ENCODE results near the gene MAST1.
A peak's percentile ranks its signal among the peaks of the same experiment; 100 is the strongest.

Gene MAST1

DNA sequence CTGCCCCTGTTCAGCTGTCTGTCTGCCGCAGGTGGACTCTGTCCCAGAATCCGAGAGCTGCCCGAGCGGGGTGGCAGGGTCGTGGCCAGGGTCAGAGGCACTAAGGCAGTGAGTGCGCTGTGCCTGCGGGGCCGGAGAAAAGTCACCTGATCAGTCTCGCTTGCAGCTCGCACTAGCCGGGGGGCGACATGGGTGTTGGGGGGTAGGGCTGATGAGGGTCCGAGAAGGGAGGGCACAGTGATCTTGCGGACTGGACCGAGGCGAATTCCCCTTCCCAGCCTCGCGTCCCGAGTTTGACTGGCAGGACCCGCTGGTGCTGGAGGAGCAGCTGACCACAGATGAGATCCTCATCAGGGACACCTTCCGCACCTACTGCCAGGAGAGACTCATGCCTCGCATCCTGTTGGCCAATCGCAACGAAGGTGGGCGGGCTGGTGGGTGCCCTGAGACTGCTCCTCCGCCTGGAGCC lies 53.3 kb downstream of the MAST1 start:
- H3K4me1 ChIP-seq (ENCODE audit: control insufficient read depth in 1 of 2, insufficient read depth in 2 of 2, low read length in 2 of 2): peaks cover 6% of the 10 kb centered on the region in 2 experiments
- peak overlapping the region; percentile 48 for H3K18ac ChIP-seq (ENCODE audit: low read length)
- H3K4me2 ChIP-seq (ENCODE audit: low read length): peak overlapping the region; percentile 84
- no peak overlapping the region for H3K23ac ChIP-seq (ENCODE audit: low read length)
- no peak for DNase-seq
- no peak overlapping the region for H2AFZ ChIP-seq (ENCODE audit: insufficient read depth, low read length, poor library complexity)
- H3K9ac ChIP-seq (ENCODE audit: low read length): peak overlapping the region; percentile 56
- no peak overlapping the region for H2AK5ac ChIP-seq (ENCODE audit: low read length)
- H4K8ac ChIP-seq (ENCODE audit: low read depth, low read length): peak overlapping the region; percentile 62
- H3K27me3 ChIP-seq (ENCODE audit: insufficient read depth, low read length): no peaks in the 10 kb centered on the region
- H4K12ac ChIP-seq (ENCODE audit: low read depth, low read length): no peak overlapping the region
- no peaks in the 10 kb centered on the region for H3K79me2 ChIP-seq (ENCODE audit: control insufficient read depth, insufficient read depth, low read length, poor library complexity)
- no peaks in the 10 kb centered on the region for H3K79me1 ChIP-seq (ENCODE audit: low read length)
- H4K91ac ChIP-seq (ENCODE audit: low read depth, low read length): no peak overlapping the region
- H3K4ac ChIP-seq (ENCODE audit: low read depth, low read length): no peak overlapping the region
- H3K36me3 ChIP-seq (ENCODE audit: control insufficient read depth in 1 of 2, insufficient read depth in 2 of 2, low read length in 2 of 2): peaks cover 14 to 22% of the 10 kb centered on the region in 2 experiments
- H2BK12ac ChIP-seq (ENCODE audit: low read length): no peak overlapping the region
- H3K27ac ChIP-seq (ENCODE audit: low read depth, low read length): no peak overlapping the region
- H3K9me3 ChIP-seq (ENCODE audit: insufficient read depth, low read depth, low read length): peaks cover 4% of the 10 kb centered on the region
- H3K14ac ChIP-seq (ENCODE audit: low read length): no peak overlapping the region
- no peak overlapping the region for H2BK120ac ChIP-seq (ENCODE audit: insufficient read depth, low read length, poor library complexity)
- peak overlapping the region; percentile 98 for H3K4me3 ChIP-seq (ENCODE audit: low read depth, low read length)
- WGBS (ENCODE audit: extremely low coverage, insufficient coverage, insufficient read length): no CpG with 5 or more reads among the region's 26 CpGs
- H2BK5ac ChIP-seq (ENCODE audit: low read depth, low read length, poor library complexity): no peak overlapping the region

DNA sequence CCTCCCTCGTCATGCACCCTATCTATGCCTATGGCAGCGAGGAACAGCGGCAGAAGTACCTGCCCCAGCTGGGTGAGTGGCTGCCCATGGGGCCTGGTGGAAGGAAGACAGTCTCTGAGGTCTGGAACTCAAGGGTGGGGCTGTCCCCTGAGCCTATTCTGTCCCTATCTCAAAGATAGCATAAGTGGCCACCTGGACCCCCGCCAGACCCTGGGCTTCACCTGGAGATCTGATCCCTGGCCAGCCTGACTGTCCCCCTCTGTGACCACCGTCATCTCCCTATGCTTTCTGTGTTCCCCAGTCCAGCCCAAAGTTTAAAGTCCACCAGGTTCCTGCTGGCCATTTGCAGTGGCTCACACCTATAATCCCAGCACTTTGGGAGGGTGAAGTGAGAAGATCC lies 55.3 kb downstream of the MAST1 start:
- Histone ChIP-seq H3K79me2 (ENCODE audit: control insufficient read depth, insufficient read depth, low read length, poor library complexity) (no peaks in the 10 kb centered on the region), H3K4me3 (ENCODE audit: low read depth, low read length) (no peak overlapping the region), H4K12ac (ENCODE audit: low read depth, low read length) (no peak overlapping the region), H4K8ac (ENCODE audit: low read depth, low read length) (no peak overlapping the region), H3K9ac (ENCODE audit: low read length) (no peak overlapping the region), H2BK12ac (ENCODE audit: low read length) (no peak overlapping the region), H3K4ac (ENCODE audit: low read depth, low read length) (no peak overlapping the region), H3K23ac (ENCODE audit: low read length) (no peak overlapping the region), H3K27ac (ENCODE audit: low read depth, low read length) (no peak overlapping the region), H3K14ac (ENCODE audit: low read length) (no peak overlapping the region), H4K91ac (ENCODE audit: low read depth, low read length) (no peak overlapping the region), H2BK5ac (ENCODE audit: low read depth, low read length, poor library complexity) (no peak overlapping the region), H3K9me3 (ENCODE audit: insufficient read depth, low read depth, low read length) (peaks cover 4% of the 10 kb centered on the region), H2AFZ (ENCODE audit: insufficient read depth, low read length, poor library complexity) (no peak overlapping the region), H2AK5ac (ENCODE audit: low read length) (no peak overlapping the region), H3K4me2 (ENCODE audit: low read length) (no peak overlapping the region), H2BK120ac (ENCODE audit: insufficient read depth, low read length, poor library complexity) (no peak overlapping the region), H3K4me1 (ENCODE audit: control insufficient read depth in 1 of 2, insufficient read depth in 2 of 2, low read length in 2 of 2) (peaks cover 6% of the 10 kb centered on the region in 2 experiments), H3K36me3 (ENCODE audit: control insufficient read depth in 1 of 2, insufficient read depth in 2 of 2, low read length in 2 of 2) (peaks cover 27 to 37% of the 10 kb centered on the region in 2 experiments), H3K27me3 (ENCODE audit: insufficient read depth, low read length) (no peaks in the 10 kb centered on the region), H3K79me1 (ENCODE audit: low read length) (no peaks in the 10 kb centered on the region), H3K18ac (ENCODE audit: low read length) (no peak overlapping the region)
- no peak for DNase-seq
- WGBS (ENCODE audit: extremely low coverage, insufficient coverage, insufficient read length): no CpG with 5 or more reads among the region's 5 CpGs

DNA sequence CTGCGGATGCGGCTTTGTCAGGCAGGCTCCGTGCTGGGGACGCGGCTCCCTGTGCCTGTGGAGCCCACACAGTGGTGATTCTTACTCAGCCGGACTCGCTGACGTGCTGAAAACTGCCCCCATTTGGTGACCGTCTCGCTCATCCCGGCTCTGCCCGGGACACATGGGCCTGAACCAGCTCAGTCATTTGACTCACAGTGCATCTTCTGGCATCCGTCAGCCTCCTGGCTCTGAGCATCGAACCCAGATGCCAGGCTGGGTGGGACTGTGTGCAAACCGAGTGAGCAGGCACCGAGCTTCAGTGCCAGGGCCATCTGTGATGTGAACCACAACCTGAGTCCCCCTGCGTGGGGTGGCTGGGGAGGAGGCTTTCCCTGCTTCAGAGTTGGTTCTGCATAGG lies 58.1 kb downstream of the MAST1 start:
- Histone ChIP-seq H3K9ac (ENCODE audit: low read length) (no peak overlapping the region), H3K4ac (ENCODE audit: low read depth, low read length) (no peak overlapping the region), H2BK12ac (ENCODE audit: low read length) (no peak overlapping the region), H3K4me1 (ENCODE audit: control insufficient read depth in 1 of 2, insufficient read depth in 2 of 2, low read length in 2 of 2) (peaks cover 5% of the 10 kb centered on the region in 2 experiments), H3K4me2 (ENCODE audit: low read length) (no peak overlapping the region), H3K36me3 (ENCODE audit: control insufficient read depth in 1 of 2, insufficient read depth in 2 of 2, low read length in 2 of 2) (peaks cover 34 to 44% of the 10 kb centered on the region in 2 experiments), H2BK5ac (ENCODE audit: low read depth, low read length, poor library complexity) (no peak overlapping the region), H3K4me3 (ENCODE audit: low read depth, low read length) (no peak overlapping the region), H3K23ac (ENCODE audit: low read length) (no peak overlapping the region), H2AFZ (ENCODE audit: insufficient read depth, low read length, poor library complexity) (no peak overlapping the region), H2AK5ac (ENCODE audit: low read length) (no peak overlapping the region), H3K27me3 (ENCODE audit: insufficient read depth, low read length) (no peaks in the 10 kb centered on the region), H4K91ac (ENCODE audit: low read depth, low read length) (no peak overlapping the region), H3K18ac (ENCODE audit: low read length) (no peak overlapping the region), H2BK120ac (ENCODE audit: insufficient read depth, low read length, poor library complexity) (no peak overlapping the region), H3K79me2 (ENCODE audit: control insufficient read depth, insufficient read depth, low read length, poor library complexity) (no peaks in the 10 kb centered on the region), H4K12ac (ENCODE audit: low read depth, low read length) (no peak overlapping the region), H3K79me1 (ENCODE audit: low read length) (no peaks in the 10 kb centered on the region), H3K27ac (ENCODE audit: low read depth, low read length) (no peak overlapping the region), H3K9me3 (ENCODE audit: insufficient read depth, low read depth, low read length) (peaks cover 4% of the 10 kb centered on the region), H3K14ac (ENCODE audit: low read length) (no peak overlapping the region), H4K8ac (ENCODE audit: low read depth, low read length) (no peak overlapping the region)
- WGBS (ENCODE audit: extremely low coverage, insufficient coverage, insufficient read length): no CpG with 5 or more reads among the region's 17 CpGs
- no peak for DNase-seq

DNA sequence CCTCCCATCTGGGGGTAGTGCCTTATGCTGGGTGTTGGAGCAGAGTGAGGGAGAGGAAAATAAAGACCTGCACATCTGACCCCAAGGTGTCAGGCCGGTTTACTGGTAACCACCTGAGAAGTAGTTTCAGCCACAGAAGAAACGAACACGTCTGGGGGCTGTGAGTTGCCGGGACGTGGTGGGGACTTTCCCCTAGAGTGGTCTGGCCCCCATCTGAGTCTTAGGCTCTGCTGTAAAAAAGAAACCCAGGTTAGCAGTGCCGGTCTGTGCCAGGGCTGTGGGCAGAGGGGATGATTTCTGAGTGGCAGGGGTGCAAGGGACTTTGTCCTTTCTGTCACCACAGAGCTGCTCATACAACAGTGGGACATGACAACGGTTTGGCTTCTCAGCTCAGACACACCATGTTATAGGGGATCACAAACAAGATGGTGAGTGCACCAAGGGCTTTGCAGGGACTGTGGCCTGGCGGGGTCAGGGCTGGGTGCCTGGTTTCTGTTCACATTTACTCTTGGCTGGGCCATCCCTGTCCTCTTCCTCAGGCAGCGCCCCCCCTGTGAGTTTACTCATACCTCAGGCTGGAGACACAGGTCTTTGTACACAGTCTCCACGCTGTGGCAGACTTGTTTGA lies 61.7 kb downstream of the MAST1 start:
- Histone ChIP-seq H4K12ac (ENCODE audit: low read depth, low read length) (no peak overlapping the region), H3K9me3 (ENCODE audit: insufficient read depth, low read depth, low read length) (peaks cover 4% of the 10 kb centered on the region), H3K18ac (ENCODE audit: low read length) (no peak overlapping the region), H3K4me2 (ENCODE audit: low read length) (no peak overlapping the region), H3K79me2 (ENCODE audit: control insufficient read depth, insufficient read depth, low read length, poor library complexity) (no peaks in the 10 kb centered on the region), H4K8ac (ENCODE audit: low read depth, low read length) (no peak overlapping the region), H3K4ac (ENCODE audit: low read depth, low read length) (no peak overlapping the region), H2BK5ac (ENCODE audit: low read depth, low read length, poor library complexity) (no peak overlapping the region), H2AK5ac (ENCODE audit: low read length) (no peak overlapping the region), H3K4me3 (ENCODE audit: low read depth, low read length) (no peak overlapping the region), H3K14ac (ENCODE audit: low read length) (no peak overlapping the region), H4K91ac (ENCODE audit: low read depth, low read length) (no peak overlapping the region), H3K79me1 (ENCODE audit: low read length) (no peaks in the 10 kb centered on the region), H2AFZ (ENCODE audit: insufficient read depth, low read length, poor library complexity) (no peak overlapping the region), H3K4me1 (ENCODE audit: control insufficient read depth in 1 of 2, insufficient read depth in 2 of 2, low read length in 2 of 2) (no peaks in the 10 kb centered on the region), H2BK120ac (ENCODE audit: insufficient read depth, low read length, poor library complexity) (no peak overlapping the region), H3K23ac (ENCODE audit: low read length) (no peak overlapping the region), H3K9ac (ENCODE audit: low read length) (no peak overlapping the region), H3K36me3 (ENCODE audit: control insufficient read depth in 1 of 2, insufficient read depth in 2 of 2, low read length in 2 of 2) (peaks cover 28 to 30% of the 10 kb centered on the region in 2 experiments), H3K27me3 (ENCODE audit: insufficient read depth, low read length) (no peaks in the 10 kb centered on the region), H2BK12ac (ENCODE audit: low read length) (no peak overlapping the region), H3K27ac (ENCODE audit: low read depth, low read length) (no peak overlapping the region)
- DNase-seq: no peak
- no CpG with 5 or more reads among the region's 10 CpGs for WGBS (ENCODE audit: extremely low coverage, insufficient coverage, insufficient read length)
